NCI-H1694 (cell line): ENCODE results near the gene POLR1H.

Source experiments
- DNase-seq: peaks from one replicate; lab custom pipeline; 2025; lab: John Stamatoyannopoulos, UW

Gene POLR1H

GRCh38 chr6:30062471-30063178 lies 1.6 kb downstream of the POLR1H start:
- no peak for DNase-seq

GRCh38 chr6:30063315-30063714 lies 2.2 kb downstream of the POLR1H start:
- no peak for DNase-seq

GRCh38 chr6:30066082-30066481 lies 5.0 kb downstream of the POLR1H start:
- no peak for DNase-seq

GRCh38 chr6:30066577-30067459 lies 5.8 kb downstream of the POLR1H start, which contains the start of gene PPP1R11:
TSS of gene PPP1R11 (plus strand) at chr6:30067198. CDS start at chr6:30067411, 213 bp downstream.
- peak; percentile 96 for DNase-seq

- DNase-seq: no peak
Measured at GRCh38 chr6:30067460-30068139, 6.5 kb downstream of the POLR1H start.

- no peak for DNase-seq
Measured at GRCh38 chr6:30071081-30071818, 10.2 kb downstream of the POLR1H start.

GRCh38 chr6:30071858-30072257 lies 10.8 kb downstream of the POLR1H start:
- DNase-seq: no peak

- DNase-seq: no peak
Measured at GRCh38 chr6:30073489-30074235, 12.6 kb downstream of the POLR1H start.

GRCh38 chr6:30074331-30075093 lies 13.4 kb downstream of the POLR1H start:
- DNase-seq: no peak

- no peak for DNase-seq
Measured at GRCh38 chr6:30075094-30075789, 14.2 kb downstream of the POLR1H start, which contains the start of gene RNF39. TSS of gene RNF39 (minus strand) at chr6:30075769. CDS start at chr6:30075585, 184 bp downstream.

GRCh38 chr6:30075790-30076732 lies 15.0 kb downstream of the POLR1H start:
- no peak for DNase-seq

GRCh38 chr6:30077218-30077617 lies 16.2 kb downstream of the POLR1H start:
- no peak for DNase-seq

GRCh38 chr6:30087876-30088275 lies 26.8 kb downstream of the POLR1H start:
- DNase-seq: no peak

- no peak for DNase-seq
Measured at GRCh38 chr6:30091577-30092381, 30.7 kb downstream of the POLR1H start.

GRCh38 chr6:30092852-30093543 lies 31.9 kb downstream of the POLR1H start:
- DNase-seq: no peak

GRCh38 chr6:30093951-30094661 lies 33.0 kb downstream of the POLR1H start:
- no peak for DNase-seq
